Activated CD4-positive, CD25-positive, alpha-beta regulatory T cell treated with anti-CD3 and anti-CD28 coated beads, Interleukin-2, amount 50 U/mL, for 72 hours (primary cell): ENCODE data around the gene FARSA.
"Not testable (repeated sequence)": the region's sequence is repeated elsewhere in the genome, so short reads cannot be mapped to it uniquely, and the experiment has no call there.

Experiments
- DNase-seq: peaks from one replicate; pipeline ENCODE4 v3.0.0; 2021

The FARSA gene

GRCh38 chr19:12953799-12954611 lies 20.5 kb upstream of the FARSA start:
- no peak for DNase-seq

- DNase-seq = no peak
Observed at GRCh38 chr19:12953138-12953798, 19.8 kb upstream of the FARSA start.

DNA sequence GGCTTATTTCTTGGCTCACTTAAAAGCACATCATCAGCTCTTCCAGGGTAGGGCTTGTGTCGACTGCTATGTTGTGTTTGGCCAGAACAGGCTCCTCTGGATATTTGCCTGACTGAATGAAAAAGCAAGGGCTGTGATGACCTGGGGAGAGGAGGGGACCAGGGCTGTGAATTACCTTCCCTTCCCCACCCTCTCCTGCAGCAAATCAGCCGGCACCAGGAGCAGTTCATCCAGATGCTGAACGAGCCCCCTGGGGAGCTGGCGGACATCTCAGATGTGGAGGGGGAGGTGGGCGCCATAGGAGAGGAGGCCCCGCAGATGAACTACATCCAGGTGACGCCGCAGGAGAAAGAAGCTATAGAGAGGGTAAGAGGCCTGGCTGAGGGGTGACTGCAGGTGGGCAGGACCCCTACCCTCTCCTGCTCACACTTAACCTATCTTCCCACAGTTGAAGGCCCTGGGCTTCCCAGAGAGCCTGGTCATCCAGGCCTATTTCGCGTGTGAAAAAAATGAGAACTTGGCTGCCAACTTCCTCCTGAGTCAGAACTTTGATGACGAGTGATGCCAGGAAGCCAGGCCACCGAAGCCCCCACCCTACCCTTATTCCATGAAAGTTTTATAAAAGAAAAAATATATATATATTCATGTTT lies 19.1 kb upstream of the FARSA start:
- no peak for DNase-seq

- not testable (repeated sequence) for DNase-seq
Observed at GRCh38 chr19:12952050-12952449, 18.5 kb upstream of the FARSA start.

DNA sequence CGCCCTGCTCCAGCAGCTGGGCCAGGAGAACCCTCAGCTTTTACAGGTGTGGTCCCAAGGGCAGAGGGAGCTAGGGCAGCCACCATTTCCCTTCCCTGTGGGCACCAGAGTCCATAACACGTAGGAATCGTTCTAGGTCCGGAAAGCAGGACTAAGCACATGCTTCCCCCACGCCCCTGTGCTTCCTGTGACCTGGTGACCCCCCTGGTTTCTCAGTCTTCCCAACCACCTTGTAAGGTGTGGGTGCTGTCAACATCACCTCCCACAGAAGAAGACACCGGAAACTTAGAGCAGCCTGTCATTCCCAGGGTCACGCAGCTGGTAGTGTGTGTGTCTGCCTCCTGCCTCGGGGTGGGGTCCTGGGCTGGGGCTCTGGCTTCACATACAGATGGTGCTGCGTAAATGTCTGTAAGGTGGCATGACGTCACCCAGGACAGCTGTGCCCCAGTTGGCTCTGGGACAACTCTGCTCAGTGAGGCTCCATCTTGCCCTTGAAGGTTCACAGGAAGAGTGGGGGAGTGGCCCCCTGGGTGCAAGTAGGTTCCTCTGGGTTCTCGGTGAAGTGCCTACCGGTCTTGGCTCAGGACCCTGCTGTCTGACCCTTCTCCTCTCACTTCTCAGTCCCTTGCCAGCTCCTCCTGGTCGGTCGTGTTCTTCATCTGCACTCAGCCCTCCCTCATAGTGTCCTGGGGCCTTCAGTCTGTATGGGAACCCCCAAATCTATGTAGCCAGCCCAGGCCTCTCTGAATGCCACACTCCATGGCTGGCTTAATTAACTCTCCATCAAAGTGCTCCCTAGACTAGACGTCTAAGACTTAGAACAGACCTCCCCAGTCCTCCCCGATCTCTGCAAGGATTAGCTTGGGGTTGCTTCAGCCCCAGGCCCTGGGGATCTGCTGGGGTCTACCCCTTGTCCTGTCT lies 16.1 kb upstream of the FARSA start:
- no peak for DNase-seq

DNA sequence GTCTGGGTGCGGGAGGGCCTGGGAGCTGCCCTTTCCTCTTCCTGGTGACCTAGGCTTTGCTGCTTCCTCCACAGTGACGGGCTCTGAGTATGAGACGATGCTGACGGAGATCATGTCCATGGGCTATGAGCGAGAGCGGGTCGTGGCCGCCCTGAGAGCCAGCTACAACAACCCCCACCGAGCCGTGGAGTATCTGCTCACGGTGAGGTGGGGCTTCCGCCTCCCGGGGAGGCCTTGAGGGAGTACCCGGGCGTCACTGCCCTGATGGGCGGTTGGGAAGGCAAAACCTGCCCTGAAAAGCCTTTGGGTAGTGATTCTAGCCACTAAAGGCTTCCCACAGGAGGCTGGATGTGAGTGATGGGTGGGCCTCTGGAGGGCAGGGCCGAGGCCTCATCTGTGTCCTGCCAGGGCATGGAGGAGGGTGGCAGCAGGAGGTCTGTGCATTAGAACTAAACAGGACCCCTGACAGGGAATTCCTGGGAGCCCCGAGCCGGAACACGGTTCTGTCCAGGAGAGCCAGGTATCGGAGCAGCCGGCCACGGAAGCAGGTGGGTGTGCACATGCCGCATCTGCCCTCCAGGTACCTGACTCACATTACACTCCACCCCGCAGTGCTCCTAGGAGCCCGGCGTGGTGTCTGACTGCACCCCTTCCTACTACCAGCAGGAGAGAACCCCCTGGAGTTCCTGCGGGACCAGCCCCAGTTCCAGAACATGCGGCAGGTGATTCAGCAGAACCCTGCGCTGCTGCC lies 15.3 kb upstream of the FARSA start:
- no peak for DNase-seq

GRCh38 chr19:12947702-12948611 lies 14.4 kb upstream of the FARSA start:
- DNase-seq = no peak

- DNase-seq = no peak
Observed at GRCh38 chr19:12946731-12947496, 13.4 kb upstream of the FARSA start.

DNA sequence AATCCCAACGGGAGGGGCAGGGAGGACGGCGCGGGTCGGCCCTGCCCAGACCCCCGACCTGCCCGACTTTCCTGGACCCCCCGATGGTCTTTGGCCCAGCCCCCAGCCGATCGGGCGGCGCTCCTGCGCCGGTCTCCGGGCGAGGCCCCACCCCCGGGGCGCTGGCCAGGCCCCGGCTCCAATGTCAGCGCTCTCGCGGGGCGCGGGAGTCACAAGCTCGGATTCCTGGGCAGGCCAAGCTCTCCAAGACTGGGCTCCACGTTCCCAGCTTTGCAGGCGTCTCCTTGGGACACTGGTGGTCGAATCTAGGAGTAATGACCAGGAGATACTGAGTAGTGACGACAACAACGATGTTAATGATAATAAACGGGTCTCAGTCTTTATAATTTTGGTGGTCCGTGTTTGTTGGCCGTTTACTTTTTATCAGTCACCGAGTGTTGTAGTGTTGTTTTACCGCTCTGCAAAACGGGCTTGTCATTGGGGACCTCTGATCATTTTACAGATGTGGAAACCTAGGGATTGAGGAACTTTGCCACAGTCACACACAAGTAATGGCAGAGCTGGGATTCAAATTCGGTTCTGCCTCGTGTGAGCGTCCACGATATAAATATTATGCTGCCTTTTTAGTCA lies 12.7 kb upstream of the FARSA start:
- peak; percentile 68 for DNase-seq

DNA sequence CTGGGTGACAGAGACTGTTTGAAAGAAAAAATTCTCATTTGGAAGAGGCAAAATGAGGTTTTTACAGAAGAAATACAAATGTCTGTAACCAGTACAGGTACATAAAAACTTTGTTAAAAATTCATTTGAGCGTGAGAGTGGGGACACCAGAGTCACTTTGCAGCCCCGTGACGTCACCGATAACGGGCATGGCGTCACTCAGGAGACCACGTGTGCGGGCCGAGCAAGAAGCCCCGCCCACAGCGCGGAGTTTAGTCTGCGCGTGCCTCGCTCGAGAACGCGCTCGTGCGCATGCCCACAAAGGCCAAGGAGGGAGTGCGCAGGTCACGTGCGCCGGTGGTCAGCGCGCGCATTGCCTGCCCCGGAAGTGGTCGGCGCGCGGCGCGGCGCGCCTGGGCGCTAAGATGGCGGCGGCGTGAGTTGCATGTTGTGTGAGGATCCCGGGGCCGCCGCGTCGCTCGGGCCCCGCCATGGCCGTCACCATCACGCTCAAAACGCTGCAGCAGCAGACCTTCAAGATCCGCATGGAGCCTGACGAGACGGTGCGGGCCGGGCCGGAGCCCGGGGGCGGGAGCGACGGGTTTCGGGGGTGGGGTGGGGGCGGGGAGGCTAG lies 12.1 kb upstream of the FARSA start, which contains the start of gene RAD23A:
Gene RAD23A (plus strand): TSS at position 384 of the 613 bp plus-strand sequence. CDS start 87 bp downstream, at position 471.
- DNase-seq = peak; percentile 99

DNA sequence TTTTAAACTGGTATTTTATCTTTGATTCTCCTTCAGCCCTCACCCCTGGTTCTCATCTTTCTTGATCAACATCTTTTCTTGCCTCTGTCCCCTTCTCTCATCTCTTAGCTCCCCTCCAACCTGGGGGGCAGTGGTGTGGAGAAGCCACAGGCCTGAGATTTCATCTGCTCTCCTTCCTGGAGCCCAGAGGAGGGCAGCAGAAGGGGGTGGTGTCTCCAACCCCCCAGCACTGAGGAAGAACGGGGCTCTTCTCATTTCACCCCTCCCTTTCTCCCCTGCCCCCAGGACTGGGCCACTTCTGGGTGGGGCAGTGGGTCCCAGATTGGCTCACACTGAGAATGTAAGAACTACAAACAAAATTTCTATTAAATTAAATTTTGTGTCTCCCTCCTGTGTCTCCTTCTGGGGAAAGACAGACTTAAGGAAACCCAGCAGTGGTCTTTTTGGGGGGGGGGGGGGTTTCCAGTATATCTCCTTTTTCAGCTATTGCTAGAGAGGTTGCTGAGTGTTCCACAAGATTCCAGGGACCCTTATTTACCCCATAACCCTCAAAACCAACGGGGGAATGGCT lies 10.7 kb upstream of the FARSA start:
- DNase-seq = no peak

GRCh38 chr19:12943437-12944044 lies 10.0 kb upstream of the FARSA start:
- no peak for DNase-seq

- DNase-seq = no peak
Observed at GRCh38 chr19:12940897-12941296, 7.4 kb upstream of the FARSA start.

GRCh38 chr19:12939975-12940423 lies 6.5 kb upstream of the FARSA start:
- no peak for DNase-seq

GRCh38 chr19:12938779-12939601 lies 5.5 kb upstream of the FARSA start:
- DNase-seq = no peak

GRCh38 chr19:12937927-12938778 lies 4.6 kb upstream of the FARSA start, which contains the start of gene CALR:
Gene CALR, plus strand, starts transcription at chr19:12938609. Its CDS starts 71 bp downstream, at chr19:12938680.
- peak; percentile 98 for DNase-seq
